NCI-H128 (cell line): ENCODE data around the gene OR5A1.
"Not testable (repeated sequence)": the region's sequence is repeated elsewhere in the genome, so short reads cannot be mapped to it uniquely, and the experiment has no call there.

Experiments
- DNase-seq: peaks from one replicate; lab custom pipeline; 2025; ENCODE audit not compliant: unreplicated experiment; lab: John Stamatoyannopoulos, UW

Gene OR5A1

GRCh38 chr11:59436169-59436568, at the start of gene OR5A1:
OR5A1 (plus strand) TSS chr11:59436469; CDS start chr11:59443169, 6,700 bp downstream.
- no peak for DNase-seq

- DNase-seq: no peak
Measured at GRCh38 chr11:59394186-59394585, 42.1 kb upstream of the OR5A1 start.

- DNase-seq: no peak
Measured at GRCh38 chr11:59400461-59401261, 35.6 kb upstream of the OR5A1 start.

GRCh38 chr11:59401262-59401552, 35.1 kb upstream of the OR5A1 start:
- DNase-seq: no peak

- no peak for DNase-seq
Measured at GRCh38 chr11:59403546-59403945, 32.7 kb upstream of the OR5A1 start.

- DNase-seq: no peak
Measured at GRCh38 chr11:59413646-59414045, 22.6 kb upstream of the OR5A1 start.

GRCh38 chr11:59415111-59415510, 21.2 kb upstream of the OR5A1 start:
- DNase-seq: no peak

GRCh38 chr11:59416613-59417012, 19.7 kb upstream of the OR5A1 start:
- DNase-seq: no peak

- no peak for DNase-seq
Measured at GRCh38 chr11:59417023-59417422, 19.2 kb upstream of the OR5A1 start.

- no peak for DNase-seq
Measured at GRCh38 chr11:59418156-59418555, 18.1 kb upstream of the OR5A1 start.

- no peak for DNase-seq
Measured at GRCh38 chr11:59423835-59424234, 12.4 kb upstream of the OR5A1 start.

GRCh38 chr11:59425131-59425530, 11.1 kb upstream of the OR5A1 start:
- DNase-seq: no peak

GRCh38 chr11:59426361-59427067, 9.8 kb upstream of the OR5A1 start, which contains the start of gene OR5A2:
OR5A2 (minus strand) TSS chr11:59426413; CDS start chr11:59422953, 3,460 bp downstream.
- no peak for DNase-seq

- DNase-seq: no peak
Measured at GRCh38 chr11:59427068-59427382, 9.2 kb upstream of the OR5A1 start.

GRCh38 chr11:59429924-59430516, 6.2 kb upstream of the OR5A1 start:
- DNase-seq: no peak

GRCh38 chr11:59437770-59438169, 1.5 kb downstream of the OR5A1 start:
- no peak for DNase-seq

- not testable (repeated sequence) for DNase-seq
Measured at GRCh38 chr11:59445624-59446023, 9.4 kb downstream of the OR5A1 start.

- DNase-seq: no peak
Measured at GRCh38 chr11:59448484-59448883, 12.2 kb downstream of the OR5A1 start.

- no peak for DNase-seq
Measured at GRCh38 chr11:59456661-59457060, 20.4 kb downstream of the OR5A1 start, which contains the start of gene OR4D6. OR4D6 (plus strand) TSS chr11:59456961; CDS start chr11:59456961, 0 bp downstream.

- DNase-seq: no peak
Measured at GRCh38 chr11:59459916-59460315, 23.6 kb downstream of the OR5A1 start.

GRCh38 chr11:59463190-59463641, 26.9 kb downstream of the OR5A1 start:
- DNase-seq: no peak

- no peak for DNase-seq
Measured at GRCh38 chr11:59473015-59473414, 36.7 kb downstream of the OR5A1 start, which contains the start of gene OR4D10. OR4D10 (plus strand) TSS chr11:59473315; CDS start chr11:59477430, 4,115 bp downstream.
